ENCODE measurements around the gene ZBTB21.

ZBTB21 gene

GRCh38 chr21:41948901-41949300 lies 61.3 kb downstream of the ZBTB21 start:
- DNase-seq: no peak

- no peak for DNase-seq
Measured at GRCh38 chr21:41948078-41948895, 61.9 kb downstream of the ZBTB21 start.

- no peak for DNase-seq
Measured at GRCh38 chr21:41945982-41946381, 64.2 kb downstream of the ZBTB21 start.

GRCh38 chr21:41943851-41944250 lies 66.3 kb downstream of the ZBTB21 start:
- no peak for DNase-seq

- no peak for DNase-seq
Measured at GRCh38 chr21:41942457-41942856, 67.7 kb downstream of the ZBTB21 start.

GRCh38 chr21:41941941-41942340 lies 68.2 kb downstream of the ZBTB21 start:
- no peak for DNase-seq

GRCh38 chr21:41940431-41940830 lies 69.7 kb downstream of the ZBTB21 start:
- DNase-seq: no peak

GRCh38 chr21:41939391-41939790 lies 70.8 kb downstream of the ZBTB21 start:
- no peak for DNase-seq

Measured in stimulated activated CD4-positive, alpha-beta T cell treated with anti-CD3 and anti-CD28 coated beads, Interleukin-4, amount 100 ng/mL, for 4 hours (primary cell).